ENCODE results near the gene ARHGEF10L. TPM values are rescaled to one million over a fixed set of nuclear protein-coding genes. Genes with fewer than 3 reads are reported as not detected.
A peak's percentile ranks its signal among the peaks of the same experiment; 100 is the strongest.

The ARHGEF10L gene
- total and polyA plus RNA-seq, 2 donors: 1.9 to 11.5 TPM

DNA sequence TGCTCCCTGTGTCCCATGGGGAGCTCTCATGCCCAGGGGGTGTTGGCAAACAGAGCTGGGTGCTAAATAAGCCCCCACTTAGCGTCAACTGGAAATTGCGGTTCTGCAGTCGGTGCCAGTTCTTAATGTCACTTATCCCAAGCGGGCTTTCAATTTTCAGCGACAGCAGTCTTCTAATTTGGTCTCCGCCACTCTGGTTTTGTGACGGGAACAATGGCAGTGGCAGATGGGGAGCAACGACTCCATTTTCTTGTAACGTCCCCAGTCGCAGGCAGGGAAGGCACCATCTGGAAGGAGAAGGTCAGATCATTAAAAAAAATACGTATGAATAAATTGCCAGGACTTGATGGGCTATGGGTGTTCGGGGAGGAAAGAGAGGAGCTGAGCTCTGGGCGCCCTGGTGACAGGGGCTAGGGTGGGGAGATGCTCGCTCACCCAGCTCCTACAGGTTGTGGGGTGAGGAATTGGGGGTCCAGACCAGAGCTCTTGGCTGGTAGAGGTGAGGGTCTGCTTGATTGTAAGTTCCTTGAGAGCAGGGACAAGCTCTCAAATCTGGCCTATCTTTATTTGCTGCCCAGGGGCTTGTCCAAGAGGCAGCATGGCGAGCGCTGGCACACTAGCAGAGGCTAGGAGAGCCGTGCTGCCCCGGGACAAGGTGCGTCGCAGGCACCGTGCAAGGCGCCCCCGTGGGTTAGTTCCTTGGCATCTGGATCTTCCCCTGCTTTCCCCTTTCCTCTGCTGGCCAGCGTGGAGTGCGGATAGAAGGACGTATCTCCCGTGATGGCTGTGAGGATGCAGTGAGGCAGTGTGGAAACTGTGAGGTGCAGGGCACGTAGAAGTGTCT is 105.8 kb downstream of the ARHGEF10L start:
- WGBS: 96% methylated on average over 28 of the region's 28 CpGs
- no peaks in the 10 kb centered on the region for H3K36me3 ChIP-seq (ENCODE audit: control insufficient read depth in 2 of 2, insufficient read depth in 2 of 2, low read length in 1 of 2)
- no peaks in the 10 kb centered on the region for H3K27me3 ChIP-seq (ENCODE audit: control insufficient read depth in 2 of 2, insufficient read depth in 1 of 2, low read length in 1 of 2)

DNA sequence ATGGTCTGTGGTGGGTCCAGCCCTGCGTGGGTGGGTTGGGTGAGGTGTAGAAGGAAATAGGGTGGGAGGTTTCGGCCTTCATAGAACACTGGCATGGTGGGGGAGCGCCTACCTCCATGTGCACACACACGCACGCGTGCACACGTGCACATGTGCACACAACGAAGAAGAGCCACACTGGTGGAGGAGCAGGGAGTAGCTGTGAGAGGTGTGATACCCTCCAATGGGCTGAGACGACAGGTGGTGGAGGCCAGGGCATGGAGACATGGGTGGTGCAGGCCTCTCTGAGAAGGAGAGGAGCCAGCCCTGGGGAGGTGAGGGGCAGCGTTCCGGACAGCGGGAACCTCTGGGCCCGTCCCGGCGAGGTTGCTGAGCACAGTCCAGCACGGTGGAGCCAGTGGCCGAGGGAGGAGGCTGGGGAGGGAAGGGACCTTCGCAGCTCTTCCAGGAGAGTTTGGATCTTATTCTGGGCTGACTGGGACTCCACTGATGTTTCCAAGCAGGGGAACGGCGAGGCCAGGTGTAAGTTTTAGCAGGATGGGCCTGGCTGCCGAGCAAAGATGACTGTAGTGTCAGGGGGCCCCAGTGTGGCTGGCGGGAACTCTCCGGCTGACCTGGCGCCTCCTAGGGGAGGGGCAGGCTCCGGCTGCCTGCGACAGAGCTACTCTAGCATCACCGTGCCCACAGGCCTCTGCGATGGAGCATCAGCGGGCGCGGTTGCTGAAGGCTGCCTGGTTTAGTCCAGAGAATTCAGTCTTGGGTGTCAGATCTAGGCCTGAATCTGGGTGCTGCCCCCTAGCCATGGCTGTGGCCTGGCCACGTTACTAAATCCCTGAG is 107.2 kb downstream of the ARHGEF10L start:
- Histone ChIP-seq H3K27ac (ENCODE audit: low read depth in 1 of 2, low read length in 1 of 2) (no peak overlapping the region), H3K27me3 (ENCODE audit: control insufficient read depth in 2 of 2, insufficient read depth in 1 of 2, low read length in 1 of 2) (no peaks in the 10 kb centered on the region), H3K4me3 (ENCODE audit: low read length in 2 of 2) (no peak overlapping the region), H3K9me3 (ENCODE audit: control insufficient read depth in 2 of 2, insufficient read depth in 1 of 2, low read length in 1 of 2) (no peaks in the 10 kb centered on the region), H3K4me1 (ENCODE audit: control insufficient read depth in 2 of 2, insufficient read depth in 2 of 2, low read length in 2 of 2) (no peaks in the 10 kb centered on the region), H3K36me3 (ENCODE audit: control insufficient read depth in 2 of 2, insufficient read depth in 2 of 2, low read length in 1 of 2) (no peaks in the 10 kb centered on the region)
- DNase-seq (ENCODE audit: low read depth in 6 of 9, low spot score in 9 of 9): no peak
- 93% methylated on average over 32 of the region's 32 CpGs for WGBS

More for the DNA sequence above, 105.8 kb downstream of the ARHGEF10L start:
- H3K9me3 ChIP-seq (ENCODE audit: control insufficient read depth in 2 of 2, insufficient read depth in 1 of 2, low read length in 1 of 2): no peaks in the 10 kb centered on the region
- no peaks in the 10 kb centered on the region for H3K4me1 ChIP-seq (ENCODE audit: control insufficient read depth in 2 of 2, insufficient read depth in 2 of 2, low read length in 2 of 2)
- no peak overlapping the region for H3K4me3 ChIP-seq (ENCODE audit: low read length in 2 of 2)
- H3K27ac ChIP-seq (ENCODE audit: low read depth in 1 of 2, low read length in 1 of 2): no peak overlapping the region
- no peak for DNase-seq (ENCODE audit: low read depth in 6 of 9, low spot score in 9 of 9)

DNA sequence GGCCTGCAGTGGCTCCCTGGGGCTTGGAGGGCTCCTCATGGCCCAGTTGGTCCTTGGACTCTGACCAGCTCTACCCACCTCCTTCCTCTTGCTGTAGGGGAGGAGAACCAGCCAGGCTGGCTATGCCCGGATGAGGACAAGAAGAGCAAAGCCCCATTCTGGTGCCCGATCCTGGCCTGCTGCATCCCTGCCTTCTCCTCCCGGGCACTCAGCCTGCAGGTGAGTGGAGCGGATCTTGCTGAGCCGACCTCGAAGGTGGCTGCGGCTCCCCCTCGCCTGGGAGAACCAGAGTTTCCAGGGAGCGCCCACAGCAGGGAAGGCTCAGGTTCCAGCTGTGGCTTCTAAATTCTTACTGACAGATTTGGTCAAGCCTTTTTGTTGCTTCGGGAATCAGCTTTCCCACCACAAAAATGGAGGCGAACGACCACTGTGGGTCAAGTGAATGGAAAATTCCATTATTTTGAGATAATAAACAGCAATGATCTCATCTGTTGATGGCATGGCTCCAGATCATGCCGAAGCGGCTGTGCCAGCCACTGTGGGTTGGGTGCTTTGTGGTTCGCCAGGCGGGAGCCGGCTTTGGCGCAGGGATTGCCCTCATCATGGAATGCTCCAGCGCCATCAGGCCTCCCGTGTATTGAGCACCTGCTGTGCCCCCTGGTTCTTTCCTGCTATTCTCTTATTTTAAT is 109.1 kb downstream of the ARHGEF10L start:
- H3K36me3 ChIP-seq (ENCODE audit: control insufficient read depth in 2 of 2, insufficient read depth in 2 of 2, low read length in 1 of 2): no peaks in the 10 kb centered on the region
- WGBS: 93% methylated on average over 20 of the region's 20 CpGs
- no peaks in the 10 kb centered on the region for H3K4me1 ChIP-seq (ENCODE audit: control insufficient read depth in 2 of 2, insufficient read depth in 2 of 2, low read length in 2 of 2)
- no peaks in the 10 kb centered on the region for H3K9me3 ChIP-seq (ENCODE audit: control insufficient read depth in 2 of 2, insufficient read depth in 1 of 2, low read length in 1 of 2)
- no peak for DNase-seq (ENCODE audit: low read depth in 6 of 9, low spot score in 9 of 9)
- H3K27ac ChIP-seq (ENCODE audit: low read depth in 1 of 2, low read length in 1 of 2): no peak overlapping the region
- no peak overlapping the region for H3K4me3 ChIP-seq (ENCODE audit: low read length in 2 of 2)
- H3K27me3 ChIP-seq (ENCODE audit: control insufficient read depth in 2 of 2, insufficient read depth in 1 of 2, low read length in 1 of 2): no peaks in the 10 kb centered on the region

DNA sequence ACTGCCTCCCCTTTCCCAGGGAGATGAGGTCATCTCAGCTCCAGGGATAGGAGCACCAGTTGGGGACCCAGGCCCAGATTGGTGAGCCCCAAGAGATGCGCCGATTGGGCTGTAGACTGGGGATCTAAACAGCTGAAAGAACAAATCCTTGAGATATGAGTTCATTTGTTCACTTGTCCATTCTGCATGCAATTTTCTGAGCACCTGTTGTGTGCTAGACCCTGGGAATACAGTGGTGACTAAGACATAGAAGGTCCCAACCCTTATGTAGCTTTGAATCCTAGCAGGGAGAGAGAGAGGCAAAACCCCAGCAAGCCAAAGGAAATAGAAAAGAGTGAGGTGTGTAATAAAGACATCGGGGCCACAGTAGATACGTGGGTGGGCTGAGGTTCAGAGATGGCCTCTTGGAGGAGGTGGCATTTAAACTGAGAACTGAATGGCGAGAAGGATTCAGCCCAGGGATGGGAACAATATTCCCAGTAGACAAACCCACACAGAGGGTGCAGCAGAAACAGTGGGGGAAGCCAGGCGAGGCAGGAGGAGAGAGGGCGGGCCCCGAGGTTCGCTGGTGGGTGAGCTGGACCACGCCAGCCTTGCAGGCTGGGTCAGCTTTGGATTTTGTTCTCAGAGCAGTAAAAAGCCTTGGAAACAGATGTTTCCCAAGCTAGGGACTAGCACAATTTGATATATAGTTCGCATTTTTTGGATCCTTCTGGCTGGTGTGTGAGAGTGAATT is 110.0 kb downstream of the ARHGEF10L start:
- no peaks in the 10 kb centered on the region for H3K4me1 ChIP-seq (ENCODE audit: control insufficient read depth in 2 of 2, insufficient read depth in 2 of 2, low read length in 2 of 2)
- no peak for DNase-seq (ENCODE audit: low read depth in 6 of 9, low spot score in 9 of 9)
- no peak overlapping the region for H3K4me3 ChIP-seq (ENCODE audit: low read length in 2 of 2)
- WGBS: 94% methylated on average over 11 of the region's 11 CpGs
- no peaks in the 10 kb centered on the region for H3K27me3 ChIP-seq (ENCODE audit: control insufficient read depth in 2 of 2, insufficient read depth in 1 of 2, low read length in 1 of 2)
- no peaks in the 10 kb centered on the region for H3K9me3 ChIP-seq (ENCODE audit: control insufficient read depth in 2 of 2, insufficient read depth in 1 of 2, low read length in 1 of 2)
- H3K36me3 ChIP-seq (ENCODE audit: control insufficient read depth in 2 of 2, insufficient read depth in 2 of 2, low read length in 1 of 2): no peaks in the 10 kb centered on the region
- H3K27ac ChIP-seq (ENCODE audit: low read depth in 1 of 2, low read length in 1 of 2): no peak overlapping the region

DNA sequence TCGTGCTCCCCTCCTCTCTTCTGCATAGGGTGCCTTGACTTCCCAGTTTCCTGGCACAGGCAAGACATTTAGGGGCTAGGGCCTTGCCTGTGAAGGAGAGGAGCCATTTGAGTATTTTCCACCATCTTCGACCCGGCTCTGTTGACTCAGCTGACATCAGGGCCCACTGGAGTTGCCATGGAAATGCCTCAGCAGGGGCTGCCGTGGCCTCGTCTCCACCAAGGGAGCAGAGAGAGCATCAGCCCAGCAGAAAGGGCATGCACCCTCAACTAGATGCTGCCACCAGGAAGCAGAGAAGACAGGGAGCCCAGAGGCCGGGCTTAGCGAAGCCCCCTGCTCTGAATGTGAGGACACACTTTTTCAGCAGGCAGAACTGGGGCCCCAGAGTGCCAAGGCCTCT is 113.8 kb downstream of the ARHGEF10L start:
- H3K4me3 ChIP-seq (ENCODE audit: low read length in 2 of 2): no peak overlapping the region
- H3K36me3 ChIP-seq (ENCODE audit: control insufficient read depth in 2 of 2, insufficient read depth in 2 of 2, low read length in 1 of 2): no peaks in the 10 kb centered on the region
- H3K27me3 ChIP-seq (ENCODE audit: control insufficient read depth in 2 of 2, insufficient read depth in 1 of 2, low read length in 1 of 2): no peaks in the 10 kb centered on the region
- no peak overlapping the region for H3K27ac ChIP-seq (ENCODE audit: low read depth in 1 of 2, low read length in 1 of 2)
- 89% methylated on average over 7 of the region's 7 CpGs for WGBS
- no peaks in the 10 kb centered on the region for H3K4me1 ChIP-seq (ENCODE audit: control insufficient read depth in 2 of 2, insufficient read depth in 2 of 2, low read length in 2 of 2)
- H3K9me3 ChIP-seq (ENCODE audit: control insufficient read depth in 2 of 2, insufficient read depth in 1 of 2, low read length in 1 of 2): no peaks in the 10 kb centered on the region
- no peak for DNase-seq (ENCODE audit: low read depth in 6 of 9, low spot score in 9 of 9)

DNA sequence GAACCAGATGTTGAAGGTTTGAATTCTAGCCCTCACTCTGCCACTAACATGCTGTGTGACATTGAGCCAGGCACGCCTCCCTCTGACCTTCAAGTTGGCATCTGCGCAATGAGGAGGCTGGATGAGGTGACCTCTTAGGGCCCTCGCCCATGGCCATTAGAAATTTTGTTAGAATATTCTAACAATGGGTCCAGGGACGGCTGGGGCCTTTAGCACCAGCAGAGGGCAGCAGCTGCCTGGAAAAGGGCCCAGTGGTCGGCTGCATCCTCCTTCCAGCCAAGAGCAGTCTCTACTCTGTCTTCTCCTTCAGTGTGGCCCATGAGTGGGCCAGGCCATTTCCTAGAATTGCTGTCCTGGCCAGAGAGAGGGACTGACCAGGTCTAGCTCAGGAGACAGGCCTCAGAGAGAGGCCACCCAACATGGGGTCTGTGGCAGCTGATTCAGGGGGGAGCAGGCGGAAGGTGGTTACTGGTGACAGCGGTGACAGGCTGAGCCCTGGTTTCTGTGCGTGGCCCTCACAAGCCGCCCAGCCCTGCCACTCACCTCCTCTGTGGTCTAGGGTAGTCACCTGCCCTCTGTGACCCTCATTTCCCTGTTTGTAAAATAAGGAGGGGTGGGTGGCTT is 114.3 kb downstream of the ARHGEF10L start:
- DNase-seq (ENCODE audit: low read depth in 6 of 9, low spot score in 9 of 9): peak in 1 of 9 donors; percentile 4
- no peaks in the 10 kb centered on the region for H3K36me3 ChIP-seq (ENCODE audit: control insufficient read depth in 2 of 2, insufficient read depth in 2 of 2, low read length in 1 of 2)
- WGBS: 71% methylated on average over 9 of the region's 9 CpGs
- no peaks in the 10 kb centered on the region for H3K27me3 ChIP-seq (ENCODE audit: control insufficient read depth in 2 of 2, insufficient read depth in 1 of 2, low read length in 1 of 2)
- H3K4me1 ChIP-seq (ENCODE audit: control insufficient read depth in 2 of 2, insufficient read depth in 2 of 2, low read length in 2 of 2): no peaks in the 10 kb centered on the region
- no peak overlapping the region for H3K4me3 ChIP-seq (ENCODE audit: low read length in 2 of 2)
- H3K9me3 ChIP-seq (ENCODE audit: control insufficient read depth in 2 of 2, insufficient read depth in 1 of 2, low read length in 1 of 2): no peaks in the 10 kb centered on the region
- no peak overlapping the region for H3K27ac ChIP-seq (ENCODE audit: low read depth in 1 of 2, low read length in 1 of 2)

DNA sequence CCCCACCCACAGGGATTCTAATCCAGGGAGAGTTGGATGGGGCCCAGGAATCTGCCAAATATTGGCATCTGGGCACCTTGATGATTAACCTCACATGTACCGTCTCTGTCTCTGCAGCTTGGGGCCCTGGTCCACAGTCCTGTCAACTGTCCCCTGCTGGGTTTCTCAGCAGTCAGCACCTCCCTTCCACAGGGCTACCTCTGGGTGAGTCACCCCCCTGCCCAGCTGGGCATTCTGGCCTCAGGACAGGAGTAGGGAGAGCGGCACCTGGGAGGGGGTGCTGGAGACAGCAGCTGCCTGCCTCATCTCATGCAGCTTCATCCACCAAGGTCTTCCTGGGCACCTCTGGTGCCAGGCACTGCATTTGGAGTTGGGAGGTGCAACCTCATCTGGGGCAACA is 115.0 kb downstream of the ARHGEF10L start:
- DNase-seq (ENCODE audit: low read depth in 6 of 9, low spot score in 9 of 9): no peak
- Histone ChIP-seq H3K4me3 (ENCODE audit: low read length in 2 of 2) (no peak overlapping the region), H3K9me3 (ENCODE audit: control insufficient read depth in 2 of 2, insufficient read depth in 1 of 2, low read length in 1 of 2) (no peaks in the 10 kb centered on the region), H3K36me3 (ENCODE audit: control insufficient read depth in 2 of 2, insufficient read depth in 2 of 2, low read length in 1 of 2) (no peaks in the 10 kb centered on the region), H3K27ac (ENCODE audit: low read depth in 1 of 2, low read length in 1 of 2) (no peak overlapping the region), H3K4me1 (ENCODE audit: control insufficient read depth in 2 of 2, insufficient read depth in 2 of 2, low read length in 2 of 2) (no peaks in the 10 kb centered on the region), H3K27me3 (ENCODE audit: control insufficient read depth in 2 of 2, insufficient read depth in 1 of 2, low read length in 1 of 2) (no peaks in the 10 kb centered on the region)
- WGBS: 94% methylated on average over 2 of the region's 2 CpGs

DNA sequence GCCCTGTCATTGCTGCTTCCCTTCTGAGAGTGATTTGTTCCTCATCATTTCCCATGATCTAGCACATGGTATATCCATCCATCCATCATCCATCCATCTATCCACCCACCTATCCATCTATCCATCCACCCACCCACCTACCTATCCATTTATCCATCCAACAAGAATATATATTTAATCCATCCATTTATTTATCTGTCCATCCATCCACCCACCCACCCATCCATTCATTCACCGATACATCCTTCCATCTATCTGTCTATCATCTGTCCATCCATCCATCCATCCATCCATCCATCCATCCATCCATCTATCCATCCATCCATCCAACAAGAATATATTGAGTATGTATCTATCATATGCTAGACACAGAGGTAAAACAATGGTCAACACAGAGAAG is 115.7 kb downstream of the ARHGEF10L start:
- DNase-seq (ENCODE audit: low read depth in 6 of 9, low spot score in 9 of 9): no peak
- Histone ChIP-seq H3K9me3 (ENCODE audit: control insufficient read depth in 2 of 2, insufficient read depth in 1 of 2, low read length in 1 of 2) (no peaks in the 10 kb centered on the region), H3K27me3 (ENCODE audit: control insufficient read depth in 2 of 2, insufficient read depth in 1 of 2, low read length in 1 of 2) (no peaks in the 10 kb centered on the region), H3K36me3 (ENCODE audit: control insufficient read depth in 2 of 2, insufficient read depth in 2 of 2, low read length in 1 of 2) (no peaks in the 10 kb centered on the region), H3K27ac (ENCODE audit: low read depth in 1 of 2, low read length in 1 of 2) (no peak overlapping the region), H3K4me1 (ENCODE audit: control insufficient read depth in 2 of 2, insufficient read depth in 2 of 2, low read length in 2 of 2) (no peaks in the 10 kb centered on the region), H3K4me3 (ENCODE audit: low read length in 2 of 2) (no peak overlapping the region)
- WGBS: 92% methylated on average over 1 of the region's 1 CpG

Measured in thymus (tissue), 11 donors.